Aorta (tissue), 5 donors: ENCODE results near the gene STARD4. TPM values are rescaled to one million over a fixed set of nuclear protein-coding genes. Genes with fewer than 3 reads are reported as not detected.

ENCODE experiments used
- ATAC-seq: fragments of 200-7000 bp; cut with Tn5 transposase; one replicate; pipeline ENCODE4 v1.9.1; 2022; ENCODE audit warnings: moderate library complexity; ENCODE audit not compliant: low FRiP score
- DNase-seq, 2 donors: peaks; one replicate each; pipeline ENCODE4 v3.0.0-alpha.2; 2020
- H3K27ac ChIP-seq, 2 donors: one replicate each; pipeline ENCODE4 v1.5.1; 2013; ENCODE audit warnings: low read length in 2 of 2, mild to moderate bottlenecking in 2 of 2, moderate library complexity in 2 of 2, control low read depth in 1 of 2, inconsistent platforms in 1 of 2, low read depth in 1 of 2
- H3K27me3 ChIP-seq, 2 donors: one replicate each; pipeline ENCODE4 v1.6.1; 2013; ENCODE audit warnings: control low read depth in 1 of 2, low read length in 1 of 2, mild to moderate bottlenecking in 1 of 2, moderate library complexity in 1 of 2; ENCODE audit not compliant: insufficient read depth in 2 of 2, control insufficient read depth in 1 of 2
- H3K36me3 ChIP-seq, 2 donors: one replicate each; pipeline ENCODE4 v1.6.1; 2013; ENCODE audit warnings: control low read depth in 1 of 2, low read length in 1 of 2, mild to moderate bottlenecking in 1 of 2; ENCODE audit not compliant: insufficient read depth in 2 of 2, control insufficient read depth in 1 of 2
- H3K4me1 ChIP-seq, 2 donors: one replicate each; pipeline ENCODE4 v1.6.1; 2013; ENCODE audit warnings: low read length in 2 of 2, control low read depth in 1 of 2, mild to moderate bottlenecking in 1 of 2, moderate library complexity in 1 of 2; ENCODE audit not compliant: insufficient read depth in 2 of 2, control insufficient read depth in 1 of 2
- H3K4me3 ChIP-seq, 2 donors: one replicate each; pipeline ENCODE4 v1.5.1; 2013; ENCODE audit warnings: low read length in 2 of 2, control low read depth in 1 of 2, mild to moderate bottlenecking in 1 of 2
- H3K9me3 ChIP-seq: one replicate; pipeline ENCODE4 v1.6.1; 2013; ENCODE audit warnings: mild to moderate bottlenecking, low read length; ENCODE audit not compliant: control insufficient read depth
- WGBS, 2 donors: extraction: QIAGEN DNeasy Blood & Tissue Kit; methylation state at CpG; one replicate each; pipeline ENCODE4 v1.1.7; 2013; 5-methylcytosine and 5-hydroxymethylcytosine counted together
- intact Hi-C, 2 donors: fragments of 100-400 bp; cut with DNase I; formaldehyde crosslinking; loops; one replicate each; pipeline versions ENCODE4 v1.14.2 to v1.15.0; 2022
- polyA plus RNA-seq, 2 donors: library from polyadenylated mRNA; stranded (reverse); fragments of 200-250 nt; gene quantifications; one replicate each; pipeline ENCODE4 v1.2.3, GENCODE V29; 2013
- total RNA-seq, 2 donors: library from RNA; stranded (reverse); fragmentation: NEBNext Ultra II Directional; extraction: Animal tissue kit (Norgen Biotek cat#: 25700); gene quantifications; one replicate each; pipeline ENCODE4 v1.2.1, GENCODE V29; 2021
- donor health status: healthy with polysubstance abuse.
- donor health status: Bipolar disorder and iron deficiency.
- donor health status: DM: no; HTN: no; CAD: no.
- donor health status: DM: no; HTN: no; CAD: no.
- donor health status: DM: yes; HTN: yes; CAD: no.

Gene STARD4
- total and polyA plus RNA-seq, 4 donors = 2.3 to 16.8 (median 10.5) TPM

- WGBS, 2 donors = 74 to 78% methylated on average over 1 of the region's 1 CpG
- ATAC-seq = no peak
- Histone ChIP-seq H3K4me1 (peaks cover 0 to under 1% of the 10 kb centered on the region in 2 donors), H3K36me3 (no peaks in the 10 kb centered on the region), H3K27ac (no peak overlapping the region), H3K4me3 (no peak overlapping the region), H3K9me3 (no peaks in the 10 kb centered on the region), H3K27me3 (no peaks in the 10 kb centered on the region)
- DNase-seq = no peak
- intact Hi-C loops = loop anchor here in 1 of 2 donors (10.0 kb wide), 1 partner anchor 877 kb away; the partner anchor contains the start of gene EPB41L4A
Observed at GRCh38 chr5:111537141-111538024, 25.0 kb upstream of the STARD4 start.

- H3K27me3 ChIP-seq = no peaks in the 10 kb centered on the region
- no peaks in the 10 kb centered on the region for H3K36me3 ChIP-seq
- no peaks in the 10 kb centered on the region for H3K9me3 ChIP-seq
- DNase-seq = no peak
- no peak for ATAC-seq
- intact Hi-C loops = loop anchor here in 1 of 2 donors (10.0 kb wide), 1 partner anchor 879 kb away; the partner anchor contains the start of gene EPB41L4A
- no peak overlapping the region for H3K27ac ChIP-seq
- no peaks in the 10 kb centered on the region for H3K4me1 ChIP-seq
- H3K4me3 ChIP-seq = no peak overlapping the region
- WGBS, 2 donors = 95 to 97% methylated on average over 1 of the region's 1 CpG
Observed at GRCh38 chr5:111535879-111536549, 23.7 kb upstream of the STARD4 start.

- no peaks in the 10 kb centered on the region for H3K27me3 ChIP-seq
- no peaks in the 10 kb centered on the region for H3K9me3 ChIP-seq
- ATAC-seq (no peak), DNase-seq (no peak)
- intact Hi-C loops = loop anchor here in 1 of 2 donors (5.0 to 10.0 kb wide), 2 partner anchors 614 to 882 kb away; partner anchors contain the start of gene EPB41L4A
- no peak overlapping the region for H3K27ac ChIP-seq
- no peaks in the 10 kb centered on the region for H3K36me3 ChIP-seq
- 10 to 17% methylated on average over 5 of the region's 5 CpGs for WGBS, 2 donors
- H3K4me1 ChIP-seq = no peaks in the 10 kb centered on the region
- H3K4me3 ChIP-seq = no peak overlapping the region
Observed at GRCh38 chr5:111532886-111533582, 20.7 kb upstream of the STARD4 start.

- H3K9me3 ChIP-seq = no peaks in the 10 kb centered on the region
- ATAC-seq = peak; percentile 82
- H3K27me3 ChIP-seq = no peaks in the 10 kb centered on the region
- WGBS, 2 donors = 55 to 60% methylated on average over 10 of the region's 10 CpGs
- no peak overlapping the region for H3K27ac ChIP-seq
- DNase-seq = peak; percentile 81 to 88
- H3K4me1 ChIP-seq = no peaks in the 10 kb centered on the region
- H3K4me3 ChIP-seq = no peak overlapping the region
- no peaks in the 10 kb centered on the region for H3K36me3 ChIP-seq
- intact Hi-C loops = loop anchor here in 1 of 2 donors (5.0 to 10.0 kb wide), 2 partner anchors 617 to 884 kb away; partner anchors contain the start of gene EPB41L4A
Observed at GRCh38 chr5:111530298-111530740, 18.0 kb upstream of the STARD4 start.

GRCh38 chr5:111528056-111528455, 15.7 kb upstream of the STARD4 start:
- ATAC-seq = no peak
- 93 to 96% methylated on average over 3 of the region's 3 CpGs for WGBS, 2 donors
- Histone ChIP-seq H3K9me3 (no peaks in the 10 kb centered on the region), H3K27me3 (no peaks in the 10 kb centered on the region), H3K4me3 (no peak overlapping the region), H3K27ac (no peak overlapping the region), H3K36me3 (no peaks in the 10 kb centered on the region), H3K4me1 (no peaks in the 10 kb centered on the region)
- no peak for DNase-seq
- intact Hi-C loops = no loop called here

- ATAC-seq = no peak
- WGBS, 2 donors = 77 to 81% methylated on average over 3 of the region's 3 CpGs
- no peaks in the 10 kb centered on the region for H3K9me3 ChIP-seq
- H3K27me3 ChIP-seq = no peaks in the 10 kb centered on the region
- no peak for DNase-seq
- intact Hi-C loops = no loop called here
- H3K4me1 ChIP-seq = no peaks in the 10 kb centered on the region
- no peak overlapping the region for H3K4me3 ChIP-seq
- H3K36me3 ChIP-seq = no peaks in the 10 kb centered on the region
- no peak overlapping the region for H3K27ac ChIP-seq
Observed at GRCh38 chr5:111520908-111521307, 8.6 kb upstream of the STARD4 start.

GRCh38 chr5:111518777-111519176, 6.4 kb upstream of the STARD4 start:
- intact Hi-C loops = no loop called here
- no peak overlapping the region for H3K4me3 ChIP-seq
- H3K27me3 ChIP-seq = no peaks in the 10 kb centered on the region
- DNase-seq (no peak), ATAC-seq (no peak)
- H3K4me1 ChIP-seq = no peaks in the 10 kb centered on the region
- no peaks in the 10 kb centered on the region for H3K9me3 ChIP-seq
- H3K36me3 ChIP-seq = no peaks in the 10 kb centered on the region
- no peak overlapping the region for H3K27ac ChIP-seq
- 69 to 74% methylated on average over 2 of the region's 2 CpGs for WGBS, 2 donors

GRCh38 chr5:111517853-111518501, 5.6 kb upstream of the STARD4 start:
- Histone ChIP-seq H3K36me3 (no peaks in the 10 kb centered on the region), H3K27ac (no peak overlapping the region), H3K4me3 (no peak overlapping the region), H3K4me1 (no peaks in the 10 kb centered on the region), H3K27me3 (no peaks in the 10 kb centered on the region), H3K9me3 (no peaks in the 10 kb centered on the region)
- DNase-seq (no peak), ATAC-seq (no peak)
- WGBS, 2 donors = 97 to 99% methylated on average over 5 of the region's 5 CpGs
- intact Hi-C loops = no loop called here
